Mesenchymal stem cell (in vitro differentiated cells and primary cell): ENCODE measurements around the gene LIN54. TPM values are rescaled to one million over a fixed set of nuclear protein-coding genes. Genes with fewer than 3 reads are reported as not detected.

ENCODE experiments used
- small RNA-seq: library from polyadenylated mRNA; stranded (forward); fragments of <200 nt; extraction: miRNeasy Mini kit (QIAGEN cat#:217004); gene quantifications from one replicate; pipeline ENCODE3, GENCODE V24; 2013; ENCODE audit warnings: low read depth

LIN54 gene

Small RNAs within 50 kb of the gene (small RNA-seq; reads per million reads assigned to genes)
- gene RF00019, result not detected
- not detected for gene RNU6-615P
